IMR-90 (cell line): ENCODE data around the gene ADGRD1. TPM values are rescaled to one million over a fixed set of nuclear protein-coding genes. Genes with fewer than 3 reads are reported as not detected.

Experiments
- ATAC-seq: fragments of 200-7000 bp; cut with Tn5 transposase; 2 replicates; pipeline ENCODE4 v1.9.1; 2020; ENCODE audit warnings: low read depth, mild to moderate bottlenecking, moderate library complexity
- BruUV-seq: library from RNA; stranded (reverse); fragments of 400-500 nt; replicated peaks from 2 replicates; lab custom pipeline; 2021; lab: Mats Ljungman, UMichigan
- CTCF ChIA-PET: fragments of 300-600 bp; formaldehyde crosslinking; extraction: SDS; loops from one replicate; lab custom pipeline; 2021; ENCODE audit warnings: antibody characterized with exemption; lab: Yijun Ruan, JAX
- POLR2A ChIA-PET: fragments of 300-600 bp; sonication (Branson Sonifier 250); formaldehyde crosslinking; loops from one replicate; lab custom pipeline; 2022; ENCODE audit warnings: antibody characterized with exemption; ENCODE audit not compliant: unreplicated experiment; lab: Charles Lee
- DNase-seq: peaks from one replicate; pipeline ENCODE4 v3.0.0; 2013
- H2AFZ ChIP-seq: replicated peaks from 2 replicates; pipeline ENCODE3; 2013; ENCODE audit warnings: low read length, mild to moderate bottlenecking; ENCODE audit not compliant: poor library complexity
- H2AK5ac ChIP-seq: 2 replicates; pipeline ENCODE4 v1.6.1; 2013; ENCODE audit warnings: low read depth, low read length, inconsistent platforms
- H2AK9ac ChIP-seq: replicated peaks from 2 replicates; pipeline ENCODE3; 2013; ENCODE audit warnings: mild to moderate bottlenecking, low read depth, low read length, moderate library complexity; ENCODE audit not compliant: poor library complexity
- H2BK120ac ChIP-seq: 2 replicates; pipeline ENCODE4 v1.6.1; 2013; ENCODE audit warnings: low read depth, low read length, inconsistent platforms
- H2BK15ac ChIP-seq: 3 replicates; pipeline ENCODE4 v1.6.1; 2013; ENCODE audit warnings: low read depth, low read length, inconsistent platforms
- H2BK20ac ChIP-seq: 2 replicates; pipeline ENCODE4 v1.6.1; 2013; ENCODE audit warnings: low read depth, mild to moderate bottlenecking, inconsistent platforms, low read length, moderate library complexity
- H2BK5ac ChIP-seq: 2 replicates; pipeline ENCODE4 v1.6.1; 2013; ENCODE audit warnings: mild to moderate bottlenecking, low read depth, low read length, inconsistent platforms; ENCODE audit not compliant: poor library complexity, severe bottlenecking
- H3K14ac ChIP-seq: replicated peaks from 2 replicates; pipeline ENCODE4 v1.6.1; 2013; ENCODE audit warnings: low read depth, low read length, inconsistent platforms
- H3K18ac ChIP-seq: 2 replicates; pipeline ENCODE4 v1.6.1; 2013; ENCODE audit warnings: low read depth, low read length, control low read depth
- H3K23ac ChIP-seq: 2 replicates; pipeline ENCODE4 v1.6.1; 2013; ENCODE audit warnings: low read depth, low read length, inconsistent platforms
- H3K27ac ChIP-seq: 2 replicates; pipeline ENCODE4 v1.5.1; 2013; ENCODE audit warnings: mild to moderate bottlenecking, control low read depth, low read length; ENCODE audit not compliant: insufficient read depth
- H3K27me3 ChIP-seq: 2 replicates; pipeline ENCODE4 v1.6.1; 2013; ENCODE audit warnings: low read length; ENCODE audit not compliant: control insufficient read depth, insufficient read depth
- H3K36me3 ChIP-seq: 2 replicates; pipeline ENCODE4 v1.6.1; 2013; ENCODE audit warnings: low read length, mixed read lengths; ENCODE audit not compliant: control insufficient read depth, insufficient read depth
- H3K4ac ChIP-seq: 2 replicates; pipeline ENCODE4 v1.6.1; 2013; ENCODE audit warnings: low read depth, low read length, inconsistent platforms
- H3K4me1 ChIP-seq: 2 replicates; pipeline ENCODE4 v1.6.1; 2013; ENCODE audit warnings: low read length, mixed read lengths; ENCODE audit not compliant: control insufficient read depth, insufficient read depth
- H3K4me2 ChIP-seq: 2 replicates; pipeline ENCODE4 v1.6.1; 2013; ENCODE audit warnings: low read depth, mild to moderate bottlenecking, control low read depth, low read length, moderate library complexity
- H3K4me3 ChIP-seq: 2 replicates; pipeline ENCODE4 v1.5.1; 2013; ENCODE audit warnings: low read depth, mild to moderate bottlenecking, control low read depth, low read length, moderate library complexity; ENCODE audit not compliant: insufficient read depth
- H3K56ac ChIP-seq: 2 replicates; pipeline ENCODE4 v1.6.1; 2013; ENCODE audit warnings: low read length, inconsistent platforms; ENCODE audit not compliant: insufficient read depth; ENCODE audit errors: extremely low read depth
- H3K79me1 ChIP-seq, 2 experiments: 2 replicates each; pipeline ENCODE4 v1.6.1; 2013; ENCODE audit warnings: low read length in 2 of 2, inconsistent platforms in 1 of 2, low read depth in 1 of 2
- H3K9ac ChIP-seq: 2 replicates; pipeline ENCODE4 v1.6.1; 2013; ENCODE audit warnings: low read depth, low read length, control low read depth
- H3K9me1 ChIP-seq: 2 replicates; pipeline ENCODE4 v1.6.1; 2013; ENCODE audit warnings: low read length, inconsistent platforms; ENCODE audit not compliant: insufficient read depth
- H3K9me3 ChIP-seq: 2 replicates; pipeline ENCODE4 v1.6.1; 2013; ENCODE audit warnings: low read length; ENCODE audit not compliant: control insufficient read depth, insufficient read depth
- H4K20me1 ChIP-seq: 2 replicates; pipeline ENCODE4 v1.6.1; 2013; ENCODE audit warnings: low read length, inconsistent platforms; ENCODE audit not compliant: insufficient read depth
- H4K5ac ChIP-seq: 2 replicates; pipeline ENCODE4 v1.6.1; 2013; ENCODE audit warnings: mild to moderate bottlenecking, low read depth, low read length, control low read depth
- H4K8ac ChIP-seq, 2 experiments: 2 replicates each; pipeline ENCODE4 v1.6.1; 2013; ENCODE audit warnings: low read depth in 2 of 2, low read length in 2 of 2, control low read depth in 1 of 2, inconsistent platforms in 1 of 2
- H4K91ac ChIP-seq: 2 replicates; pipeline ENCODE4 v1.6.1; 2013; ENCODE audit warnings: low read depth, low read length, inconsistent platforms; ENCODE audit not compliant: insufficient read depth
- BHLHE40 ChIP-seq: fragments of 150-350 bp; IDR thresholded peaks from 2 replicates; pipeline ENCODE4 v1.6.1; 2016; ENCODE audit warnings: mild to moderate bottlenecking, low read depth, low read length
- CHD1 ChIP-seq: IDR thresholded peaks from 2 replicates; pipeline ENCODE4 v1.6.1; 2012; ENCODE audit warnings: low read depth, low read length, improper control_type of control experiment
- FOS ChIP-seq: fragments of 150-350 bp; IDR thresholded peaks from 2 replicates; pipeline ENCODE4 v1.6.1; 2016; ENCODE audit warnings: low read depth, low read length
- MAFK ChIP-seq: IDR thresholded peaks from 2 replicates; pipeline ENCODE4 v1.6.1; 2012; ENCODE audit warnings: low read depth, low read length, improper control_type of control experiment
- MAZ ChIP-seq: IDR thresholded peaks from 2 replicates; pipeline ENCODE4 v1.6.1; 2012; ENCODE audit warnings: low read depth, mild to moderate bottlenecking, low read length, improper control_type of control experiment, moderate library complexity, borderline replicate concordance
- MXI1 ChIP-seq: IDR thresholded peaks from 2 replicates; pipeline ENCODE4 v1.6.1; 2012; ENCODE audit warnings: low read depth, mild to moderate bottlenecking, low read length, moderate library complexity, borderline replicate concordance
- RFX5 ChIP-seq: IDR thresholded peaks from 2 replicates; pipeline ENCODE4 v1.8.0; 2012; ENCODE audit warnings: low read depth, mild to moderate bottlenecking, low read length, moderate library complexity
- WGBS, 2 experiments: methylation state at CpG; one replicate each; pipeline versions ENCODE4 v1.1.5 to v1.1.7; 2013; ENCODE audit warnings: missing lambda C conversion rate in 2 of 2; ENCODE audit not compliant: insufficient read length in 1 of 2; ENCODE audit errors: extremely low coverage in 2 of 2; 5-methylcytosine and 5-hydroxymethylcytosine counted together
- dilution Hi-C: fragments of 300-500 bp; cut with HindIII; formaldehyde crosslinking; loops from one replicate; pipeline ENCODE4 v1.14.3; 2018; ENCODE audit warnings: low sequenced_read_pairs; ENCODE audit not compliant: unreplicated experiment
- in situ Hi-C: fragments of 300-500 bp; cut with MboI; formaldehyde crosslinking; loops from 3 replicates; pipeline ENCODE4 v1.14.3; 2019; ENCODE audit warnings: low sequenced_read_pairs, inconsistent platforms, mixed read lengths
- intact Hi-C: fragments of 100-400 bp; cut with micrococcal nuclease; formaldehyde crosslinking; loops from 2 replicates; pipeline ENCODE4 v1.10.0; 2022
- polyA plus RNA-seq, 3 experiments: library from polyadenylated mRNA; depleted of rRNA; stranded (reverse); fragments of >200 nt; gene quantifications; 2 replicates each; pipeline ENCODE4 v1.2.3, GENCODE V29; 2012; ENCODE audit warnings: low replicate concordance in 1 of 3
- total RNA-seq: library from RNA; depleted of rRNA; stranded (reverse); fragments of >200 nt; gene quantifications from 2 replicates; pipeline ENCODE4 v1.2.3, GENCODE V29; 2012

ADGRD1 gene
- total and polyA plus RNA-seq, 2 of the 4 experiments (the other 2 are of a cell fraction), result not detected

DNA sequence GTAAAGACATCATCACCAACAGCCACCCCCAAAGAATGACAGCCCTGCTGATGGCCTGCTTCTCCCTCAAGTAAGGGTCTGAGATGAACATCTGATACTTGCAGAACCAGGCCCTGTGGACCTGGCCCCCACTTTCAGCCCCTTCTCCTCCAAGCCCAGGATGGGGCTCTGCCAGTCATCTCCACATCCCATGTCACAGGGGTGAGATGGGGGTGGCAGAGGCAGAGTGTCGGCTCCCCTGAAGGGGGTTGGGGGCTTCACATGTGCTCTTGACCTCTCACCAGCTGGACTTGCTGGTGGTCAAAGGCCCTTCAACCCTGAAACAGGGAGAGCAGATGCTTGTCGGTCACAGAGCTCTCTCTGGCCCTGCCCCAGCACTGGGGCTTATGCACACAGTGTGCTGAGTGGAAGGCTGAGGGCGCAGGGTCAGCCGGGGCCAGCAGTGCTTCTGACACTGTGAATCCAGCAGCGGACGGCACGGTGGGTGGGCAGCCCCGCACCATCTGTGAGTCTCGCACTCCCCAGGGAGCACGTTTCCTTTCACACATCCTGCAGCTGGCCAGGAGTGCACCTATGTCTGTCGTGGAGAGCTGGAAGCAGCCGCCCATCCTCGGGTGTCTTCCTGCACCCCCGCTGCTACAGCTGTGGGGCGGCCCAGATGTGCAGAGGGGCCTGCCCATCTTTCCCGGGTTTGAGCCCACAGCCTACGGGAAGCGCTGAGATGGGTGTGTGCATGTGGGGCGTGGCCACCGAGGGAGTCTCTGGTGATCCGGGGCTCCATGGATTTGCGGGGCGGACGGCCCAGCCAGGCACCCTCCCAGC, 94.3 kb downstream of the ADGRD1 start:
- peaks cover 51% of the 10 kb centered on the region for H3K9me3 ChIP-seq
- no TSS peak for BruUV-seq
- no peaks in the 10 kb centered on the region for H3K79me1 ChIP-seq
- ATAC-seq (no peak), DNase-seq (no peak)
- no peak overlapping the region for H3K27ac ChIP-seq
- no peak overlapping the region for H2BK20ac ChIP-seq
- H2BK15ac ChIP-seq, result no peak overlapping the region
- no peak overlapping the region for H3K4me3 ChIP-seq
- no peaks in the 10 kb centered on the region for H3K9me1 ChIP-seq
- H4K5ac ChIP-seq, result no peak overlapping the region
- no peak overlapping the region for H4K91ac ChIP-seq
- WGBS, 2 experiments, result 53% methylated on average over 8 of the region's 24 CpGs; no CpG with 5 or more reads in 1 of the 2 experiments
- H2BK5ac ChIP-seq, result no peak overlapping the region
- no peak overlapping the region for H3K9ac ChIP-seq
- TF ChIP-seq FOS (no peak), RFX5 (no peak), MAZ (no peak), MXI1 (no peak), MAFK (no peak), CHD1 (no peak), BHLHE40 (no peak)
- intact Hi-C loops (no loop called here), in situ Hi-C loops (no loop called here), dilution Hi-C loops (no loop called here)
- H3K18ac ChIP-seq, result no peak overlapping the region
- H2AFZ ChIP-seq, result no peak overlapping the region
- H4K8ac ChIP-seq, result no peak overlapping the region
- H2BK120ac ChIP-seq, result no peak overlapping the region
- H2AK9ac ChIP-seq, result no peak overlapping the region
- no peaks in the 10 kb centered on the region for H4K20me1 ChIP-seq
- no peaks in the 10 kb centered on the region for H3K27me3 ChIP-seq
- no peaks in the 10 kb centered on the region for H3K36me3 ChIP-seq
- POLR2A ChIA-PET, result no interaction called here
- CTCF ChIA-PET, result no interaction called here
- no peak overlapping the region for H3K4me2 ChIP-seq
- H3K14ac ChIP-seq, result no peak overlapping the region
- no peak overlapping the region for H3K56ac ChIP-seq
- H3K4me1 ChIP-seq, result no peaks in the 10 kb centered on the region
- no peak overlapping the region for H2AK5ac ChIP-seq
- H3K23ac ChIP-seq, result no peak overlapping the region
- no peak overlapping the region for H3K4ac ChIP-seq
